ENCODE results near the gene MYO1B.

GRCh38 chr2:191351298-191351697 is 106.1 kb downstream of the MYO1B start:
- TF ChIP-seq, protein P1, sequence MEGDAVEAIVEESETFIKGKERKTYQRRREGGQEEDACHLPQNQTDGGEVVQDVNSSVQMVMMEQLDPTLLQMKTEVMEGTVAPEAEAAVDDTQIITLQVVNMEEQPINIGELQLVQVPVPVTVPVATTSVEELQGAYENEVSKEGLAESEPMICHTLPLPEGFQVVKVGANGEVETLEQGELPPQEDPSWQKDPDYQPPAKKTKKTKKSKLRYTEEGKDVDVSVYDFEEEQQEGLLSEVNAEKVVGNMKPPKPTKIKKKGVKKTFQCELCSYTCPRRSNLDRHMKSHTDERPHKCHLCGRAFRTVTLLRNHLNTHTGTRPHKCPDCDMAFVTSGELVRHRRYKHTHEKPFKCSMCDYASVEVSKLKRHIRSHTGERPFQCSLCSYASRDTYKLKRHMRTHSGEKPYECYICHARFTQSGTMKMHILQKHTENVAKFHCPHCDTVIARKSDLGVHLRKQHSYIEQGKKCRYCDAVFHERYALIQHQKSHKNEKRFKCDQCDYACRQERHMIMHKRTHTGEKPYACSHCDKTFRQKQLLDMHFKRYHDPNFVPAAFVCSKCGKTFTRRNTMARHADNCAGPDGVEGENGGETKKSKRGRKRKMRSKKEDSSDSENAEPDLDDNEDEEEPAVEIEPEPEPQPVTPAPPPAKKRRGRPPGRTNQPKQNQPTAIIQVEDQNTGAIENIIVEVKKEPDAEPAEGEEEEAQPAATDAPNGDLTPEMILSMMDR (conservative IDR thresholded peaks at IDR 0.05) = no peak
- TF ChIP-seq ZFX (IDR thresholded peaks at IDR 0.05) = no peak
